ENCODE measurements around the gene CAMKMT. TPM values are rescaled to one million over a fixed set of nuclear protein-coding genes. Genes with fewer than 3 reads are reported as not detected.

The CAMKMT gene
- total RNA-seq, 1 experiment from 2014 or later = 2.7 TPM

GRCh38 chr2:44333994-44334393 is 27.8 kb upstream of the CAMKMT start:
- TF ChIP-seq EZH2 (IDR thresholded peaks at IDR 0.05; ENCODE audit: low read length, unreplicated experiment) = no peak
- TF ChIP-seq, protein P1, sequence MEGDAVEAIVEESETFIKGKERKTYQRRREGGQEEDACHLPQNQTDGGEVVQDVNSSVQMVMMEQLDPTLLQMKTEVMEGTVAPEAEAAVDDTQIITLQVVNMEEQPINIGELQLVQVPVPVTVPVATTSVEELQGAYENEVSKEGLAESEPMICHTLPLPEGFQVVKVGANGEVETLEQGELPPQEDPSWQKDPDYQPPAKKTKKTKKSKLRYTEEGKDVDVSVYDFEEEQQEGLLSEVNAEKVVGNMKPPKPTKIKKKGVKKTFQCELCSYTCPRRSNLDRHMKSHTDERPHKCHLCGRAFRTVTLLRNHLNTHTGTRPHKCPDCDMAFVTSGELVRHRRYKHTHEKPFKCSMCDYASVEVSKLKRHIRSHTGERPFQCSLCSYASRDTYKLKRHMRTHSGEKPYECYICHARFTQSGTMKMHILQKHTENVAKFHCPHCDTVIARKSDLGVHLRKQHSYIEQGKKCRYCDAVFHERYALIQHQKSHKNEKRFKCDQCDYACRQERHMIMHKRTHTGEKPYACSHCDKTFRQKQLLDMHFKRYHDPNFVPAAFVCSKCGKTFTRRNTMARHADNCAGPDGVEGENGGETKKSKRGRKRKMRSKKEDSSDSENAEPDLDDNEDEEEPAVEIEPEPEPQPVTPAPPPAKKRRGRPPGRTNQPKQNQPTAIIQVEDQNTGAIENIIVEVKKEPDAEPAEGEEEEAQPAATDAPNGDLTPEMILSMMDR (conservative IDR thresholded peaks at IDR 0.05; ENCODE audit: low read depth, low read length) = no peak
- TF ChIP-seq EZH2phosphoT487 (IDR thresholded peaks at IDR 0.05; ENCODE audit: borderline replicate concordance, low read length) = no peak
- Histone ChIP-seq H3K4me2 (ENCODE audit: low read length) (no peak overlapping the region), H3K79me2 (ENCODE audit: low read length) (no peaks in the 10 kb centered on the region), H3K27me3 (ENCODE audit: low read length) (no peaks in the 10 kb centered on the region), H3K9me2 (replicated peaks; ENCODE audit: low read length) (no peaks in the 10 kb centered on the region), H3K9me3 (ENCODE audit: low read length) (no peaks in the 10 kb centered on the region), H3K27ac (ENCODE audit: low read length) (no peak overlapping the region), H4K20me1 (ENCODE audit: low read length) (no peaks in the 10 kb centered on the region), H3K36me3 (ENCODE audit: low read depth, low read length) (peaks cover 27% of the 10 kb centered on the region), H3F3A (ENCODE audit: low read length, unreplicated experiment) (no peaks in the 10 kb centered on the region), H2AFZ (ENCODE audit: low read length) (no peak overlapping the region), H3K4me3 (ENCODE audit: low read length) (no peak overlapping the region), H3K9ac (ENCODE audit: low read length) (no peak overlapping the region), H3K4me1 (ENCODE audit: insufficient read depth, low read length) (no peaks in the 10 kb centered on the region)
- intact Hi-C loops (cut with micrococcal nuclease) = no loop called here
- DNase-seq = no peak
- CTCF ChIA-PET = no interaction called here
- BruUV-seq (replicated peaks) = no TSS peak
- ATAC-seq = no peak
- POLR2A ChIA-PET (ENCODE audit: unreplicated experiment) = no interaction called here

GRCh38 chr2:44335806-44336538 is 25.8 kb upstream of the CAMKMT start:
- Histone ChIP-seq H3K36me3 (ENCODE audit: low read depth, low read length) (peaks cover 31% of the 10 kb centered on the region), H3K79me2 (ENCODE audit: low read length) (no peaks in the 10 kb centered on the region), H3K9ac (ENCODE audit: low read length) (no peak overlapping the region), H4K20me1 (ENCODE audit: low read length) (no peaks in the 10 kb centered on the region), H3K27ac (ENCODE audit: low read length) (no peak overlapping the region), H3F3A (ENCODE audit: low read length, unreplicated experiment) (no peaks in the 10 kb centered on the region), H3K27me3 (ENCODE audit: low read length) (no peaks in the 10 kb centered on the region), H3K4me2 (ENCODE audit: low read length) (no peak overlapping the region), H3K4me1 (ENCODE audit: insufficient read depth, low read length) (no peaks in the 10 kb centered on the region), H3K4me3 (ENCODE audit: low read length) (no peak overlapping the region), H3K9me2 (replicated peaks; ENCODE audit: low read length) (no peaks in the 10 kb centered on the region), H2AFZ (ENCODE audit: low read length) (no peak overlapping the region), H3K9me3 (ENCODE audit: low read length) (no peaks in the 10 kb centered on the region)
- no peak for DNase-seq
- CTCF ChIA-PET = no interaction called here
- POLR2A ChIA-PET (ENCODE audit: unreplicated experiment) = interaction anchor here (0.6 kb wide), 1 partner anchor 984 kb away, joined by 8 read pairs; no protein-coding TSS in a partner anchor
- no TSS peak for BruUV-seq (replicated peaks)
- ATAC-seq = no peak
- TF ChIP-seq EZH2phosphoT487 (IDR thresholded peaks at IDR 0.05; ENCODE audit: borderline replicate concordance, low read length) = no peak
- no peak for TF ChIP-seq EZH2 (IDR thresholded peaks at IDR 0.05; ENCODE audit: low read length, unreplicated experiment)
- TF ChIP-seq, protein P1 (conservative IDR thresholded peaks at IDR 0.05; ENCODE audit: low read depth, low read length) = no peak
- intact Hi-C loops (cut with micrococcal nuclease) = no loop called here

DNA sequence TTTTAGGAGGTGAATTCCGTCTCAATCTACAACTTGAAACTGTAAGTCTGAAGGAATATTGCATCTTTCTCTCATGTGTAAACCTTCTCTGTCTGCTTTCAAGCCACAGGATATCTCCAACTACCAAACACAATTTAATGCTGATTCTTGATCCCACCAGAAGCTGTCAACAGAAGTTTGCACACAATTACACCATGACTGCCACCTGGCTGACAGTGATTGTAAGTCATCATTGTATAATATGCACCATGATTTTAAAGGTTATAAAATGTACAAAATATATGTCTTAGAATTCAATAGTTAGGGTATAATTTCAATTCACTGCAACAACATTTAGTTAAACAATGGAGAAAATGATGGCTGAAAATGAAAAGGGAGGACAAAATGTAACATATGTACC is 18.9 kb upstream of the CAMKMT start:
- no peak overlapping the region for H2AFZ ChIP-seq (ENCODE audit: low read length)
- peaks cover 30% of the 10 kb centered on the region for H3K36me3 ChIP-seq (ENCODE audit: low read depth, low read length)
- CTCF ChIA-PET = interaction anchor here (1.1 kb wide), 1 partner anchor 99 kb away, joined by 5 read pairs; no protein-coding TSS in a partner anchor
- no peak overlapping the region for H3K27ac ChIP-seq (ENCODE audit: low read length)
- no peaks in the 10 kb centered on the region for H3K4me1 ChIP-seq (ENCODE audit: insufficient read depth, low read length)
- H3K9ac ChIP-seq (ENCODE audit: low read length) = no peak overlapping the region
- BruUV-seq (replicated peaks) = no TSS peak
- ATAC-seq = peak; percentile 49; the same call in 1 of the 2 replicates
- no peaks in the 10 kb centered on the region for H3K9me3 ChIP-seq (ENCODE audit: low read length)
- no peak overlapping the region for H3K4me2 ChIP-seq (ENCODE audit: low read length)
- no peak overlapping the region for H3K4me3 ChIP-seq (ENCODE audit: low read length)
- H3F3A ChIP-seq (ENCODE audit: low read length, unreplicated experiment) = no peaks in the 10 kb centered on the region
- no peaks in the 10 kb centered on the region for H3K9me2 ChIP-seq (replicated peaks; ENCODE audit: low read length)
- DNase-seq = peak; percentile 55
- POLR2A ChIA-PET (ENCODE audit: unreplicated experiment) = interaction anchor here (0.7 kb wide), 1 partner anchor 16 kb away, joined by 3 read pairs; no protein-coding TSS in a partner anchor
- no peaks in the 10 kb centered on the region for H3K79me2 ChIP-seq (ENCODE audit: low read length)
- no peaks in the 10 kb centered on the region for H4K20me1 ChIP-seq (ENCODE audit: low read length)
- intact Hi-C loops (cut with micrococcal nuclease) = loop anchor here (1.0 to 10.0 kb wide), 3 partner anchors 99 to 388 kb away; no protein-coding TSS in a partner anchor
- TF ChIP-seq, protein P1 (conservative IDR thresholded peaks at IDR 0.05; ENCODE audit: low read depth, low read length) = peak; percentile 74
- no peak for TF ChIP-seq EZH2 (IDR thresholded peaks at IDR 0.05; ENCODE audit: low read length, unreplicated experiment)
- no peaks in the 10 kb centered on the region for H3K27me3 ChIP-seq (ENCODE audit: low read length)

Data from PC-3 (cell line).